Epithelial cell of alveolus of lung (primary cell): ENCODE results near the gene RAB40AL. TPM values are rescaled to one million over a fixed set of nuclear protein-coding genes. Genes with fewer than 3 reads are reported as not detected.

ENCODE experiments used
- total RNA-seq: library from RNA; depleted of rRNA; stranded (reverse); fragments of >200 nt; gene quantifications from 2 replicates; pipeline ENCODE4 v1.2.1, GENCODE V29; 2015

The RAB40AL gene
- total RNA-seq, result not detected in 2 replicates

DNA sequence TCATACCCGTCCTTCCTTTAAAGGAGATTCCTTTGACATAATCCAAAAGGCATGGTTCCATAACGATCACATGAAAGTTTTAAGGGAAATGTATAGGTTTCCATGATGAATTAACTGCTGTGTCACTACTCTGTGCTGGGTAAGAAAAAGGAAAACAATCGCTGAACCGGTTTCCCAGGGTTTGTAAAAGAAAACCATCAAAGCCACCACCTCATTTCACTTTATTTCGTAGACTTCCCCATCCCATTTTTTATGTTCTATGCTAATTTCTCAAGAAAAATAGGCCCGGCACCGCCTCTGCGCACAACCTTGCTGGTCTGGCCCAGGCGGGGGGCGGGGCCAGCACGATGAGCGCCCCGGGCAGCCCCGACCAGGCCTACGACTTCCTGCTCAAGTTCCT is at the start of gene RAB40AL:
Gene RAB40AL, plus strand, starts transcription at position 301 of the 400 bp plus-strand sequence. Its CDS starts 47 bp downstream, at position 348.

Other genes with a start within 250 kb of the RAB40AL start
- gene GPRASP2, start 224.8 kb upstream of the RAB40AL start, total RNA-seq, result 11.5 and 13.4 TPM in 2 replicates
- 1.6 and 4.2 TPM in 2 replicates for gene GPRASP3, start 216.5 kb upstream of the RAB40AL start, total RNA-seq
- gene BEX1, start 126.9 kb downstream of the RAB40AL start, total RNA-seq, result 0.96 and 13.6 TPM in 2 replicates
- gene NXF3, start 155.9 kb downstream of the RAB40AL start, total RNA-seq, result not detected in 2 replicates